Mesenchymal stem cell (in vitro differentiated cells and primary cell): ENCODE data around the gene TAF6L.

Source experiments
- DNase-seq: peaks from one replicate; pipeline ENCODE4 v3.0.0-alpha.2; 2013
- H2AFZ ChIP-seq: one replicate; pipeline ENCODE4 v1.6.1; 2013; ENCODE audit warnings: low read depth, mild to moderate bottlenecking, control low read depth, inconsistent platforms, low read length, moderate library complexity
- H2AK5ac ChIP-seq: 2 replicates; pipeline ENCODE4 v1.6.1; 2013; ENCODE audit warnings: low read length, moderate library complexity, mild to moderate bottlenecking, inconsistent platforms; ENCODE audit not compliant: severe bottlenecking
- H2BK120ac ChIP-seq: one replicate; pipeline ENCODE4 v1.6.1; 2013; ENCODE audit warnings: low read depth, mild to moderate bottlenecking, inconsistent platforms, low read length, moderate library complexity
- H2BK12ac ChIP-seq, 2 experiments: one replicate each; pipeline ENCODE4 v1.6.1; 2013; ENCODE audit warnings: inconsistent platforms in 2 of 2, low read length in 2 of 2, mild to moderate bottlenecking in 2 of 2, moderate library complexity in 2 of 2, control low read depth in 1 of 2
- H2BK15ac ChIP-seq: one replicate; pipeline ENCODE4 v1.6.1; 2013; ENCODE audit warnings: mild to moderate bottlenecking, low read depth, inconsistent platforms; ENCODE audit not compliant: poor library complexity, severe bottlenecking
- H2BK5ac ChIP-seq: 2 replicates; pipeline ENCODE4 v1.6.1; 2013; ENCODE audit warnings: low read depth, mild to moderate bottlenecking, low read length, control low read depth, inconsistent platforms; ENCODE audit not compliant: poor library complexity, severe bottlenecking
- H3K14ac ChIP-seq, 2 experiments: one replicate each; pipeline ENCODE4 v1.6.1; 2013; ENCODE audit warnings: inconsistent platforms in 2 of 2, low read length in 2 of 2, control low read depth in 1 of 2, mild to moderate bottlenecking in 1 of 2, moderate library complexity in 1 of 2
- H3K18ac ChIP-seq, 2 experiments: one replicate each; pipeline ENCODE4 v1.6.1; 2013; ENCODE audit warnings: inconsistent platforms in 2 of 2, low read length in 2 of 2, control low read depth in 1 of 2, low read depth in 1 of 2, mild to moderate bottlenecking in 1 of 2
- H3K23ac ChIP-seq, 2 experiments: one replicate each; pipeline ENCODE4 v1.6.1; 2013; ENCODE audit warnings: inconsistent platforms in 2 of 2, low read length in 2 of 2, mild to moderate bottlenecking in 2 of 2, moderate library complexity in 2 of 2, control low read depth in 1 of 2
- H3K27ac ChIP-seq: 2 replicates; pipeline ENCODE4 v1.5.1; 2013; ENCODE audit warnings: mild to moderate bottlenecking, moderate library complexity, low read length, control low read depth, inconsistent platforms; ENCODE audit not compliant: poor library complexity, severe bottlenecking
- H3K27me3 ChIP-seq, 2 experiments: 2 replicates each; pipeline versions ENCODE4 v1.6.1 to v1.7.0; 2013; ENCODE audit warnings: low read length in 2 of 2, mild to moderate bottlenecking in 2 of 2, moderate library complexity in 2 of 2, control low read depth in 1 of 2, inconsistent platforms in 1 of 2; ENCODE audit not compliant: control insufficient read depth in 1 of 2, insufficient read depth in 1 of 2
- H3K36me3 ChIP-seq, 2 experiments: 2 replicates each; pipeline versions ENCODE4 v1.6.1 to v1.7.0; 2013; ENCODE audit warnings: low read length in 2 of 2, control low read depth in 1 of 2, inconsistent platforms in 1 of 2, low read depth in 1 of 2, mild to moderate bottlenecking in 1 of 2; ENCODE audit not compliant: insufficient read depth in 2 of 2, control insufficient read depth in 1 of 2
- H3K4ac ChIP-seq, 2 experiments: one replicate each; pipeline ENCODE4 v1.6.1; 2013; ENCODE audit warnings: inconsistent platforms in 2 of 2, low read length in 2 of 2, mild to moderate bottlenecking in 2 of 2, moderate library complexity in 2 of 2, control low read depth in 1 of 2, low read depth in 1 of 2
- H3K4me1 ChIP-seq: 2 replicates; pipeline ENCODE4 v1.6.1; 2013; ENCODE audit warnings: low read depth, low read length, control low read depth; ENCODE audit not compliant: control insufficient read depth, insufficient read depth
- H3K4me2 ChIP-seq: 2 replicates; pipeline ENCODE4 v1.6.1; 2013; ENCODE audit warnings: low read length, mild to moderate bottlenecking, inconsistent platforms; ENCODE audit not compliant: poor library complexity, severe bottlenecking
- H3K4me3 ChIP-seq, 2 experiments: 2 replicates each; pipeline versions ENCODE4 v1.5.1 to v1.7.0; 2013; ENCODE audit warnings: low read length in 2 of 2, mild to moderate bottlenecking in 2 of 2, control low read depth in 1 of 2, low read depth in 1 of 2; ENCODE audit not compliant: insufficient read depth in 1 of 2
- H3K79me1 ChIP-seq: replicated peaks from 2 replicates; pipeline ENCODE4 v1.6.1; 2013; ENCODE audit warnings: mild to moderate bottlenecking, control low read depth, low read length, inconsistent platforms; ENCODE audit not compliant: poor library complexity, severe bottlenecking
- H3K9ac ChIP-seq: 2 replicates; pipeline ENCODE4 v1.7.0; 2013; ENCODE audit warnings: mild to moderate bottlenecking, low read length, moderate library complexity
- H3K9me3 ChIP-seq: 2 replicates; pipeline ENCODE4 v1.7.0; 2013; ENCODE audit warnings: mild to moderate bottlenecking, low read length; ENCODE audit not compliant: control insufficient read depth
- H4K8ac ChIP-seq: one replicate; pipeline ENCODE4 v1.6.1; 2013; ENCODE audit warnings: inconsistent platforms, mild to moderate bottlenecking, low read length, moderate library complexity
- H4K91ac ChIP-seq: one replicate; pipeline ENCODE4 v1.6.1; 2013; ENCODE audit warnings: mild to moderate bottlenecking, low read length, inconsistent platforms
- WGBS: methylation state at CpG from one replicate; pipeline ENCODE4 v1.1.7; 2013; ENCODE audit warnings: mixed read lengths; 5-methylcytosine and 5-hydroxymethylcytosine counted together

TAF6L gene

GRCh38 chr11:62830904-62831519, 59.8 kb downstream of the TAF6L start:
- peaks cover 50 to 52% of the 10 kb centered on the region in 2 experiments for H3K36me3 ChIP-seq
- H3K14ac ChIP-seq: peak overlapping the region in 1 of 2 experiments; percentile 31
- peak overlapping the region; percentile 19 to 25 for H3K4ac ChIP-seq
- no peak overlapping the region for H2BK5ac ChIP-seq
- WGBS: 0% methylated on average over 25 of the region's 33 CpGs
- peak overlapping the region; percentile 68 to 98 for H3K4me3 ChIP-seq
- peak overlapping the region; percentile 79 for H3K27ac ChIP-seq
- H3K79me1 ChIP-seq: peaks cover 19% of the 10 kb centered on the region
- H4K8ac ChIP-seq: no peak overlapping the region
- peak overlapping the region in 1 of 2 experiments; percentile 17 for H2BK12ac ChIP-seq
- H3K4me2 ChIP-seq: peak overlapping the region; percentile 91
- H3K4me1 ChIP-seq: peaks cover 17% of the 10 kb centered on the region
- peak overlapping the region; percentile 98 for H3K9ac ChIP-seq
- H3K9me3 ChIP-seq: no peaks in the 10 kb centered on the region
- no peak overlapping the region for H2BK15ac ChIP-seq
- H3K23ac ChIP-seq: peak overlapping the region in 1 of 2 experiments; percentile 87
- no peak overlapping the region for H2AFZ ChIP-seq
- H2BK120ac ChIP-seq: peak overlapping the region; percentile 77
- no peaks in the 10 kb centered on the region for H3K27me3 ChIP-seq
- H3K18ac ChIP-seq: peak overlapping the region; percentile 69 to 71
- H4K91ac ChIP-seq: no peak overlapping the region
- no peak for DNase-seq
- no peak overlapping the region for H2AK5ac ChIP-seq

DNA sequence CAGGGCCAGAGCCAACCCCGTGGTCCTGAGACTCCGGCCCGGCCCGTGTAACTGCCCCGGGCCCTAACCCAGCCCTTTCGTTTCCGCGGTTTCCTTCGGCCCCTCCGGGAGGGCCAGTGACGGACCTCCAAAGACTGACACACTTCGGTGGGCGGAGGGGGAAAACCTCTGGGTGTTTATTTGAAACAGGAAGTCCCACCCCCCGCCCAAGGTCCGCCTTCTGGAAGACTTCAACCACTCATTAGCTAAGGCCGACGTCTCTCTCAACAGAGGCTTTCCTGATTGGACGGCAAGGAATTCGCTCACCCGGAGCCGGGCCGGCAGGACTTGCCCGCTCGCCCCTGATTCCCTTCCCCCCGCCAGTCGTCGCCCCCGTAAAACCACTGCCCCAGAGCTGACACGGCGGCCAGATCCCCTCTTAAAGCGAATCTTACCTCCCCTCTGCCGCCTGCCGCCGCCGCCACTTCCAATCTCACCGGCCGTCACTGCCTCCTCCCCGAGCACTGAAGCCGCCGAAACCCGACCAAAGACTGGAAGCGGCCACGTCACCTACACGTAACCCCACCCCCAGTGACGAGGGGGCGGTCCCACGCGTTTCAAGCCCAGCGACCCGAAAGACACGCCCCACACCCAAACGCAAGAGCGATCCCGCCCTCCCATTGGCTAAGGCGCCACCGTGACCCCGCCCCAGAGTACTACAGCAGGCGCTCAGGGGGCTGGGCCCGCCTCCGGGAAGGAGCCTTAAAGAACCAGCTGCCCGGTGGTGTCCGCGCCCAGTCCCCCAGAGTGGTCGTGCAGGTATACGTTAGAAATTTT, 60.5 kb downstream of the TAF6L start, which contains the start of gene STX5:
Gene STX5, minus strand, starts transcription at position 532 of the 816 bp plus-strand sequence. CDS start 808 bp downstream, outside the sequence.
- peak within 1 kb of the TSS; percentile 48 to 93 for H3K4ac ChIP-seq
- H4K8ac ChIP-seq: peak within 1 kb of the TSS; percentile 98
- WGBS: under 1% methylated on average over 58 of the region's 65 CpGs
- H3K23ac ChIP-seq: peak within 1 kb of the TSS in 1 of 2 experiments; percentile 87
- peak within 1 kb of the TSS in 1 of 2 experiments; percentile 75 for H2BK12ac ChIP-seq
- no peaks in the 10 kb centered on the region for H3K27me3 ChIP-seq
- H2AK5ac ChIP-seq: no peak within 1 kb of the TSS
- peak within 1 kb of the TSS in 1 of 2 experiments; percentile 88 for H3K14ac ChIP-seq
- H3K27ac ChIP-seq: peak within 1 kb of the TSS; percentile 82
- H2BK120ac ChIP-seq: peak within 1 kb of the TSS; percentile 84
- DNase-seq: peak; percentile 99
- H2BK15ac ChIP-seq: peak within 1 kb of the TSS; percentile 88
- peak within 1 kb of the TSS; percentile 98 for H3K9ac ChIP-seq
- H3K18ac ChIP-seq: peak within 1 kb of the TSS; percentile 88 to 90
- H3K36me3 ChIP-seq: peaks cover 48 to 56% of the 10 kb centered on the region in 2 experiments
- no peaks in the 10 kb centered on the region for H3K9me3 ChIP-seq
- H3K79me1 ChIP-seq: peaks cover 23% of the 10 kb centered on the region
- H3K4me1 ChIP-seq: peaks cover 17% of the 10 kb centered on the region
- H2BK5ac ChIP-seq: peak within 1 kb of the TSS; percentile 83
- H4K91ac ChIP-seq: peak within 1 kb of the TSS; percentile 96
- H3K4me2 ChIP-seq: peak within 1 kb of the TSS; percentile 91
- H3K4me3 ChIP-seq: peak within 1 kb of the TSS; percentile 85 to 98
- H2AFZ ChIP-seq: peak within 1 kb of the TSS; percentile 96

GRCh38 chr11:62832336-62833234, 61.4 kb downstream of the TAF6L start, which contains the start of gene TEX54:
Gene TEX54, minus strand, starts transcription at chr11:62832841.
- no peak within 1 kb of the TSS for H2AK5ac ChIP-seq
- H3K9ac ChIP-seq: peak within 1 kb of the TSS; percentile 98
- DNase-seq: no peak
- H3K4me2 ChIP-seq: peak within 1 kb of the TSS; percentile 82
- H3K4ac ChIP-seq: peak within 1 kb of the TSS; percentile 48 to 93
- H2BK5ac ChIP-seq: peak within 1 kb of the TSS; percentile 83
- H2BK15ac ChIP-seq: peak within 1 kb of the TSS; percentile 88
- H3K79me1 ChIP-seq: peaks cover 21% of the 10 kb centered on the region
- H4K8ac ChIP-seq: peak within 1 kb of the TSS; percentile 98
- H2BK12ac ChIP-seq: peak within 1 kb of the TSS in 1 of 2 experiments; percentile 75
- H3K9me3 ChIP-seq: no peaks in the 10 kb centered on the region
- no peaks in the 10 kb centered on the region for H3K27me3 ChIP-seq
- peak within 1 kb of the TSS in 1 of 2 experiments; percentile 78 for H3K23ac ChIP-seq
- H3K4me3 ChIP-seq: peak within 1 kb of the TSS; percentile 85 to 98
- peak within 1 kb of the TSS; percentile 82 for H3K27ac ChIP-seq
- peaks cover 17% of the 10 kb centered on the region for H3K4me1 ChIP-seq
- H3K18ac ChIP-seq: peak within 1 kb of the TSS; percentile 88 to 90
- H4K91ac ChIP-seq: peak within 1 kb of the TSS; percentile 96
- H3K36me3 ChIP-seq: peaks cover 42 to 49% of the 10 kb centered on the region in 2 experiments
- WGBS: 15% methylated on average over 39 of the region's 40 CpGs
- H2BK120ac ChIP-seq: peak within 1 kb of the TSS; percentile 84
- peak within 1 kb of the TSS in 1 of 2 experiments; percentile 88 for H3K14ac ChIP-seq
- peak within 1 kb of the TSS; percentile 96 for H2AFZ ChIP-seq
